ENCODE results near the gene CAMKMT. TPM values are rescaled to one million over a fixed set of nuclear protein-coding genes. Genes with fewer than 3 reads are reported as not detected.

The CAMKMT gene
- total RNA-seq, 1 experiment from 2014 or later, result 17.4 TPM

DNA sequence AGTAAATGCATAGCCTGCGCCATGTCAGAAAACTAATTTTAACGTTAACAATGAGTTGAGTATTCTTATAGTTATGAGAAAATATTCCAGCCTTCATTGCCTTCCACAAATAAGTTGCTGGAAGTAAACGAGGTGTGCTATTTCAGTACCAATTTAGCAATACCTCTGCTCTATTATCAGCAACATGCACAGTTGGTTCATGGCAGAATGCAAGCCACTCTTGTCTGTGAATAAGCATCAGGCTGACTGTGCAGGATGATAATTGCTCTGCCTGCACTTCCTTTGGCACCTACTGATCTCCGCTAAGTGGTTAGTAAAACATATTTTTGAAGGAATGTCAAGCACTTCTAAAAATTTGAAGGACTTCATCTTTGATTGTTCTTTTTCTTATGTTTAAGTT lies 317.8 kb downstream of the CAMKMT start:
- Histone ChIP-seq H3K4ac (ENCODE audit: low read depth, low read length) (no peak overlapping the region), H3K23ac (ENCODE audit: insufficient read length, low read depth, low read length) (no peak overlapping the region), H4K20me1 (ENCODE audit: control insufficient read depth, insufficient read depth, insufficient read length) (no peaks in the 10 kb centered on the region), H2BK12ac (ENCODE audit: insufficient read length, low read depth, low read length) (no peak overlapping the region), H3K14ac (ENCODE audit: insufficient read depth, low read length) (no peak overlapping the region), H3K27ac (ENCODE audit: insufficient read length, low read depth, low read length) (no peak overlapping the region), H2BK20ac (ENCODE audit: low read depth, low read length, poor library complexity, severe bottlenecking) (no peak overlapping the region), H2BK15ac (ENCODE audit: low read depth, low read length) (no peak overlapping the region), H4K91ac (ENCODE audit: insufficient read length, low read depth, low read length) (no peak overlapping the region), H3K9me3 (ENCODE audit: control insufficient read depth, low read depth, low read length) (no peaks in the 10 kb centered on the region), H3K4me1 (ENCODE audit: insufficient read depth, low read length) (peaks cover 2% of the 10 kb centered on the region; the same call in 1 of the 2 replicates), H2AFZ (ENCODE audit: low read length) (no peak overlapping the region), H3K79me2 (ENCODE audit: insufficient read depth, low read length) (no peaks in the 10 kb centered on the region), H3K4me2 (ENCODE audit: insufficient read depth, insufficient read length, low read length) (no peak overlapping the region), H3K56ac (ENCODE audit: insufficient read length, low read depth, low read length) (no peak overlapping the region), H2BK5ac (ENCODE audit: insufficient read length, low read length) (no peak overlapping the region), H3T11ph (ENCODE audit: low read length) (no peak overlapping the region), H3K79me1 (ENCODE audit: insufficient read depth, low read depth, low read length, poor library complexity, severe bottlenecking) (no peaks in the 10 kb centered on the region), H2AK5ac (ENCODE audit: insufficient read length, low read length) (no peak overlapping the region), H3K27me3 (ENCODE audit: insufficient read depth, low read length) (no peaks in the 10 kb centered on the region), H4K5ac (ENCODE audit: insufficient read length, low read depth, low read length) (no peak overlapping the region), H2BK120ac (ENCODE audit: low read depth, low read length, poor library complexity, severe bottlenecking) (no peak overlapping the region), H4K8ac (replicated peaks; ENCODE audit: insufficient read length, low read depth, low read length) (no peak overlapping the region), H3K9ac (ENCODE audit: extremely low read depth, insufficient read length, low read length) (no peak overlapping the region), H3K18ac (ENCODE audit: insufficient read length, low read depth, low read length) (no peak overlapping the region), H3K23me2 (ENCODE audit: insufficient read length, low read depth, low read length, poor library complexity, severe bottlenecking) (no peaks in the 10 kb centered on the region)
- no peak overlapping the region for H3K27ac Mint-ChIP-seq
- peaks cover 19 to 23% of the 10 kb centered on the region in 2 experiments for H3K4me1 Mint-ChIP-seq
- no peaks in the 10 kb centered on the region for H3K27me3 Mint-ChIP-seq (ENCODE audit: low read depth)
- no peak overlapping the region for H3K4me3 Mint-ChIP-seq
- H3K9me3 Mint-ChIP-seq, result no peaks in the 10 kb centered on the region
- TF ChIP-seq, protein P1, sequence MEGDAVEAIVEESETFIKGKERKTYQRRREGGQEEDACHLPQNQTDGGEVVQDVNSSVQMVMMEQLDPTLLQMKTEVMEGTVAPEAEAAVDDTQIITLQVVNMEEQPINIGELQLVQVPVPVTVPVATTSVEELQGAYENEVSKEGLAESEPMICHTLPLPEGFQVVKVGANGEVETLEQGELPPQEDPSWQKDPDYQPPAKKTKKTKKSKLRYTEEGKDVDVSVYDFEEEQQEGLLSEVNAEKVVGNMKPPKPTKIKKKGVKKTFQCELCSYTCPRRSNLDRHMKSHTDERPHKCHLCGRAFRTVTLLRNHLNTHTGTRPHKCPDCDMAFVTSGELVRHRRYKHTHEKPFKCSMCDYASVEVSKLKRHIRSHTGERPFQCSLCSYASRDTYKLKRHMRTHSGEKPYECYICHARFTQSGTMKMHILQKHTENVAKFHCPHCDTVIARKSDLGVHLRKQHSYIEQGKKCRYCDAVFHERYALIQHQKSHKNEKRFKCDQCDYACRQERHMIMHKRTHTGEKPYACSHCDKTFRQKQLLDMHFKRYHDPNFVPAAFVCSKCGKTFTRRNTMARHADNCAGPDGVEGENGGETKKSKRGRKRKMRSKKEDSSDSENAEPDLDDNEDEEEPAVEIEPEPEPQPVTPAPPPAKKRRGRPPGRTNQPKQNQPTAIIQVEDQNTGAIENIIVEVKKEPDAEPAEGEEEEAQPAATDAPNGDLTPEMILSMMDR (conservative IDR thresholded peaks at IDR 0.05), result no peak
- no peak for DNase-seq
- peaks cover 0 to 3% (median 0%) of the 10 kb centered on the region in 3 experiments; a peak in 1 of 7 replicates for H3K36me3 Mint-ChIP-seq (ENCODE audit: insufficient read depth in 1 of 3, low read depth in 3 of 3)
- WGBS (ENCODE audit: extremely low coverage, insufficient read length, low lambda C conversion rate), result no CpG with 5 or more reads among the region's 4 CpGs

All from H9 (cell line).